Stimulated activated CD4-positive, alpha-beta T cell treated with anti-CD3 and anti-CD28 coated beads, Interleukin-4, amount 100 ng/mL, for 1 hour (primary cell): ENCODE data around the gene VPS51.

ENCODE experiments used
- DNase-seq: peaks from one replicate; pipeline ENCODE4 v3.0.0-alpha.2; 2020

VPS51 gene

GRCh38 chr11:65095974-65096806 is at the start of gene VPS51:
Gene VPS51, plus strand, starts transcription at chr11:65096214. Its CDS starts 37 bp downstream, at chr11:65096251.
- peak; percentile 81 for DNase-seq

- DNase-seq = peak; percentile 32
Observed at GRCh38 chr11:65047581-65048422, 48.2 kb upstream of the VPS51 start.

GRCh38 chr11:65051398-65051858 is 44.6 kb upstream of the VPS51 start:
- no peak for DNase-seq

- DNase-seq = no peak
Observed at GRCh38 chr11:65053827-65054508, 42.0 kb upstream of the VPS51 start.

GRCh38 chr11:65055538-65055937 is 40.5 kb upstream of the VPS51 start:
- DNase-seq = no peak

- no peak for DNase-seq
Observed at GRCh38 chr11:65056999-65057398, 39.0 kb upstream of the VPS51 start.

- DNase-seq = no peak
Observed at GRCh38 chr11:65057526-65057925, 38.5 kb upstream of the VPS51 start.

- DNase-seq = no peak
Observed at GRCh38 chr11:65058012-65058411, 38.0 kb upstream of the VPS51 start.

- no peak for DNase-seq
Observed at GRCh38 chr11:65058419-65059054, 37.5 kb upstream of the VPS51 start, which contains the start of gene NAALADL1. Gene NAALADL1, minus strand, starts transcription at chr11:65058553. Its CDS starts 32 bp downstream, at chr11:65058521.

GRCh38 chr11:65059523-65059922 is 36.5 kb upstream of the VPS51 start:
- DNase-seq = no peak

GRCh38 chr11:65059959-65060824 is 35.8 kb upstream of the VPS51 start:
- no peak for DNase-seq

GRCh38 chr11:65060913-65061408 is 35.1 kb upstream of the VPS51 start:
- no peak for DNase-seq

GRCh38 chr11:65063532-65063931 is 32.5 kb upstream of the VPS51 start:
- DNase-seq = no peak

- DNase-seq = no peak
Observed at GRCh38 chr11:65064847-65065240, 31.2 kb upstream of the VPS51 start.

GRCh38 chr11:65065851-65066250 is 30.2 kb upstream of the VPS51 start:
- DNase-seq = no peak

GRCh38 chr11:65066315-65066714 is 29.7 kb upstream of the VPS51 start:
- DNase-seq = no peak

- DNase-seq = no peak
Observed at GRCh38 chr11:65066805-65067291, 29.2 kb upstream of the VPS51 start.

- DNase-seq = no peak
Observed at GRCh38 chr11:65067446-65067845, 28.6 kb upstream of the VPS51 start.

GRCh38 chr11:65069217-65069616 is 26.8 kb upstream of the VPS51 start:
- DNase-seq = no peak

GRCh38 chr11:65071907-65072630 is 23.9 kb upstream of the VPS51 start:
- DNase-seq = no peak

GRCh38 chr11:65072631-65072966 is 23.4 kb upstream of the VPS51 start:
- no peak for DNase-seq
